DMS153 treated with DMSO at 0.1 percent for 48 hours (cell line): ENCODE data around the gene BMPR1A.
"Not testable (repeated sequence)": the region's sequence is repeated elsewhere in the genome, so short reads cannot be mapped to it uniquely, and the experiment has no call there.

Experiments
- DNase-seq: peaks from one replicate; lab custom pipeline; 2025; ENCODE audit not compliant: unreplicated experiment; lab: John Stamatoyannopoulos, UW

The BMPR1A gene

DNA sequence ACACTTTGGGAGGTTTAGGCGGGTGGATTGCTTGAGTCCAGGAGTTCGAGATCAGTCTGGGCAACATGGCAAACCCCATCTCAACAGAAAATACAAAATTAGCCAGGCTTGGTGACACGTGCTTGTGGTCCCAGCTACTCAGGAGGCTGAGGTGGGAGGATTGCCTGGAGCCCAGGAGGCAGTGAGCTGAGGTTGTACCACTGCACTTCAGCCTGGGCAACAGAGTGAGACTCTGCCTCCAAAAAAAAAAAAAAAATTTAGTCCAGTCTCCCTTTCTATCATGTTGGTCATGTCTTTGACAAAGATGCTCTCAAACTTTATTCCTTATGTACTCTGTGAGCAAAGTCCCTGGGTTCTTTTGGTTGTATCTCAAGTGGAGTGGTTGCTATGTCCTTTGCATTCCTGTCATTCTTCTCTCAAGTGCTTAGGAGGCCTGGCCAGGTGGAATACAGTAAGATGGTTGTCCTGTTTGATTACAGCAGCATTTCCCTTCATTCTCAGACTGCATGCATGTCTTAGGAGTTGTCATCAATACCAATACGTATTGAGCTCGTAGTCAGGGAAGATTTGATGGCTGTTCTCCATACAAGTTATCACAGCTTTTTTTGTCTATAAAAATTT lies 115.3 kb downstream of the BMPR1A start:
- no peak for DNase-seq

DNA sequence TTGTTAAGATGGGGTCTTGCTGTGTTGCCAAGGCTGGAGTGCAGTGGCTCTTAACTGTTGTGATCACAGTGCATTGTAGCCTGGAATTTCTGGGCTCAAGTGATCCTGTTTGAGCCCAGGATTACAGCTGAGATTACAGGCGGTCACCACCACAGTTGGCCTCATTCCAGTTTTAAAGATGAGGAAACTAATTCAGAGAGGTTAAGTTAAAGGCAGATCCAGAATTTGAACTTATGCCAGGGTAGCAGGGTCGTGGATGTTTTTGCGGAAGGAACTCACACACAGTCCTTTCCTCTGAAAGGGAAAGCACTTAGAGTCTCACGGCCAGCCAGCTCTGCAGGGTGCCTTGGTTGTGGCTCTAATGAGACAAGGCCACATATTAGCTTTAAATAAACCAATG lies 116.3 kb downstream of the BMPR1A start:
- no peak for DNase-seq

DNA sequence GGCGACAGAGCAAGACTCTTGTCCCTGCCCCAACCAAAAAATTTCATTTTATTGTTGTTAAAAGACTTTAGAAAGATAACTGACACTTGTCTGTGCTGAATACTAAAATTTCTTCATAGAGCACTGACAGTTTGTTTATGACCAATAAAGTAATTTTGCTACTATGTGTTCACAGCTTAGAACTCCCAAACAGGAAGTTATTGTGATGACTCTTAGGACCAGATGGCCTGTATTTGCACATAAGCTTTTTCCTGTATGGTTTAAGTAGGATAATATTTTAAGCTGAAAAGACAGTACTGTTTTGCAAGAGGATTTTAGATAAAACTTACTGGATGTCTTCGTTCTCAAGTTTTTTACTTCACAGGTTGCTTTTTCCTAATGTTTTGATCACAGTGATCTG lies 120.3 kb downstream of the BMPR1A start:
- no peak for DNase-seq

DNA sequence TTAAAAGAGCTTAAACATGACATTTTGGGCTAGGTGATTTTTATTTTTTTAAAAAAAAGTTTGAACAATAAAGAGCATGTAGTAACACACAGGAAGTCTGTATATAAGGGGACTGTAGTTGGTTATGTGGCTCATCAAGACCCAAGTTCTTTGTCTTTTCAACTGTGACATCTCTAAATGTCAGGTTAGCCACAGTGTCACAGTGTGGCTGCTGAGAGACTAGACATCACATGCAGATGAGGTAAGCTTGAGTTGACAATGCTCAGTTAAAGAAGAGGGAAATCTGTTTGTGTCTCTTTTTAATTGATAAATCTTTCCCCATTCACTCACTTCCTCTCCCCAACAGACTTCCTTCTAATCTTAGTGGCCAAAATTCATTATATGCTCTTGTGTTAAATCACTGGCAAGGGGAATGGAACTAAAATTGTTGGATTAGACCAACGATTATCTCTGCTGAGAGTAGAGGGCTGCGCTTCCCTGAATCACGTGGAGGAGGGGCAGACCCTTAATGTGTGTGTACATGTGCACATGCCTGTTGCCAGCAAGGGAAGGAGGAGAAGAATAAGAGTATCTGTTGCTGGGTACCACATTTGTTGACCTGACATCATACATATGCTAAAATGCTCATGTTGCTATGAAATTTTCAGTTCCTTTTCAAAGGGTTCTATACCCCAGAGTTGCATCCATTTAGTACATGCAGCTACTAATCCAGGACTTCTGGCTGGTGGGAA lies 122.7 kb downstream of the BMPR1A start:
- DNase-seq, result no peak

DNA sequence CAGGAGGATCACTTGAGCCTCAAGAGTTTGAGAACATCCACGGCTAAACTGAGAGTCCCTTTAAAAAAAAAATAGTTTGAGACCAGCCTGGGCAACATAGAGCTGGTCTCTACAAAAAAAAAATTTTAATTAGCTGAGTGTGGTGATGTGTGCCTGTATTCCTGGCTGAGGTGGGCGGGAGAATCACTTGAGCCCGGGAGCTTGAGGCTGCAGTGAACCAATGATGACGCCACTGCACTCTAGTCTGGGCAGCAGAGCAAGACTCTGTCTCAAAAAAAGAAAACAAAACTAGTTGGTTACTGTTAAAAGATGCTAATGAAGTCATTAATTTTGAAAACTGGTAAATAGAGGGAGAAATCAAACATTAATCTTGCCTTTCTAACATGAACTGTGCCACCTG lies 124.6 kb downstream of the BMPR1A start:
- DNase-seq, result no peak

DNA sequence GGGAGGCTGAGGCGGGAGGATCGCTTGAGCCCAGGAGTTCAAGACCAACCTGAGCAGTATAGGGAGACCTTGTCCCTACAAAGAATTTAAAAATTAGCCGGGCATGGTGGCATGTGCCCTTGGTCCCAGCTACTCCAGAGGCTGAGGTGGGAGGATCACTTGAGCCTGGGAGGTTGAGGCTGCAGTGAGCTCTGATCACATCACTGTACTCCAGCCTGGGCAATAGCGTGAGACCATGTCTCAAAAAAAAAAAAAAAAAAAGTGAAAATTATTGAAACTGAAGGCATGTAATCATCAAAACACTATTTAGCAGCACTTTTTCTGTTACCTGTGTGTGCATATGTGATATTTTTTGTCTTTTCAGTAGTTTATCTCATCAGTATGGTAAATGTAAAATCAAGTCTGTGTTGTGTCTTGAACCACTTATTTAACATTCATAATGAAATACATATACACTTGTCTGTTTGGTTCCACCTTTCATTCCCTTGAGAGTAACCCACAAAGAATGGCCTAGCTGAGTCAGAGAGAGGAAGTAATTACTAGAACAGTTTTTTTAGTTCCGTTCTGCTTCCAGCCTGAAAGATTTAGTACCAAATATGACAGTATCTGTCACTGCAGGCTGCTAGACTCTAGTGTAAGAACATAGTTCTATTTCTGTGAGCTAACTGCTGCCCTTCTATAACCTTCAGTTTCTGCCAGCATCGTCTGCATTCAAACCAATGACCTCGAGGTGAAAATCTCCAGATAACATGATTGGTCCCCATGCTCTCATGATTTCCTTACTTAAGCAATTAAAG lies 132.4 kb downstream of the BMPR1A start:
- DNase-seq, result no peak

DNA sequence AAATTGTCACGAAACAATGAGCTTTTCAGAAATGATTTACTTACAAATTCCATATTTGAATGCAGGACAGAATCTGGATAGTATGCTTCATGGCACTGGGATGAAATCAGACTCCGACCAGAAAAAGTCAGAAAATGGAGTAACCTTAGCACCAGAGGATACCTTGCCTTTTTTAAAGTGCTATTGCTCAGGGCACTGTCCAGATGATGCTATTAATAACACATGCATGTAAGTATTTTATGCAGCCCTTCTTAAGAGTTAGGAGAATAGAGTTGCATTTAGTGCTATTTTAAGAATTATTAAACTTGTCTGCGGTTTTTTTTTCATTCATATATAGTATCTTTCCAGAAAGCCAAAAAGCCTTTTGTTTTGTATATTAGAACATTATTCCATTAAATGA lies 133.6 kb downstream of the BMPR1A start:
- no peak for DNase-seq

DNA sequence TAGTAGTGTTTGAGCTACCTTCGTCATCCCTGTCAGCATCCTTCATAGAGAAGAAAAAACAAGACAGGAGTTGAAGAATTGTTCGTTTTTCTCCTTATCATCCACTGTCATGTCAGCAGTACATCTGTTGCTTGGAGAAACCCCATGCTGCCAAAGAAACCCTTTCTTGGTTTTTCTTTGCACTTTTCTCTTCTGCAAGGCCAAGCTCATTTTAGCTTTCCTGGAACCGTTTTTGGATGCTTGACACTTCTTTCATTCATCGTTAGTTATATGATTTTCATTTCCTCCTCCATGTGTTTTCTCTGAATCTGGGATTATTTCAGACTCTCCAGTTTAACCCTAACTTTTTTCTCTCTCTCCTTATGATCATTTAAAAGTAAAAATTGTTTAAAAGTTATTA lies 142.1 kb downstream of the BMPR1A start:
- no peak for DNase-seq

DNA sequence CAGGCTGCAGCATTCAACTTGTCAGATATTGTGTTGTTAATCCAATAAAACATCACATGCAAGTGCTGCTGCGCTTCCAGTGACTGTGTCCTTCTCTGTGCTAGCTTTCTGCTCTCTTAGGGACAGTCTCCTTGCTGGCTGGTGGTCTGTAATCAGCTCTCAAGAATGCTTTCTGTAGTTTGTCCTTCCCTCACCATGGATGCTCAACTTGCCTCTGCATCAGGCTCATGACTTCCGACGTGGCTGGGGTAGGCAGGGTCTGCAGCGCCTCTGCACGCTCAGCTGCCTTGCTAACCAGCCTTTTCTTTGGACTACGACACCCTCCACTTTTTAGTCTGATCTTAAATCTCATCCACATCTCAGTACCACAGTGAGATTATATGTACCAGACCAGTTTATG lies 142.7 kb downstream of the BMPR1A start:
- DNase-seq, result no peak

DNA sequence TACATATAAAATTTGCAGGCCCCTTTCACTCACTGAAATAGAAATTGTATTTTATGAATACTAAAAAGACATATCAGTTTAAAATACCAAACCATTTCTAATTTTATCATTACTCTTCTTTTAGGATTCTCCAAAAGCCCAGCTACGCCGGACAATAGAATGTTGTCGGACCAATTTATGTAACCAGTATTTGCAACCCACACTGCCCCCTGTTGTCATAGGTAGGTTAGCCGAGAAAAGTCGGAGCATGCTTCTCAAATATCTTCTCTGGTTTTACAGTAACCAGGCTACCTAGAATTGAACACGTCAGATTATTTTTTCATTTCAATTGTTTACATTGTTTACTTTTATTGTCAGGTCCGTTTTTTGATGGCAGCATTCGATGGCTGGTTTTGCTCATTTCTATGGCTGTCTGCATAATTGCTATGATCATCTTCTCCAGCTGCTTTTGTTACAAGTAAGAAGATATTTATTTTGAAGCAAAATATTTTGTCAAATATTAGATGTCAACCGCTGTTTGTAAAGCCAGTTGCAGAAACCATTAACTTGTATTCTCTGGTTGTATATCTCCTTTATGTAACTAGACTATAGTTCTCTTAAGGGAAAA lies 143.4 kb downstream of the BMPR1A start:
- peak; percentile 24 for DNase-seq

DNA sequence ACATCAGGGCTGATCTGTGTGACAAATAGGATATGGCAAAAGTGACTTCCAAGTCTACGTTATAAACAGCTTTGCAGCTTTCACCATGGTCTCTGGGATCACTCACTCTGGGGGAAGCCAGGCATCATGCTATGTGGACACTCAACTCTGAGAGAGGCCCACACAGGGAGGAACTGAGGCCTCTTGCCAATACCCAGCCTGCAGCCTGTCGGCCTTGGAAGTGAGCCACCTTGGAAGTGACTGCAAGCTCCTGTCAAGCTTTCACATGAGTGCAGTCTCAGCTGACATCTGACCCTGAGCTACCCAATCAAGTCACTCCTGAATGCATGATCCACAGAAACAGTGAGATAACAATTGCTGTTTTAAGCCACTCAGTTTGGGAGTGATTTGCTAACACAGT lies 144.5 kb downstream of the BMPR1A start:
- DNase-seq, result no peak

DNA sequence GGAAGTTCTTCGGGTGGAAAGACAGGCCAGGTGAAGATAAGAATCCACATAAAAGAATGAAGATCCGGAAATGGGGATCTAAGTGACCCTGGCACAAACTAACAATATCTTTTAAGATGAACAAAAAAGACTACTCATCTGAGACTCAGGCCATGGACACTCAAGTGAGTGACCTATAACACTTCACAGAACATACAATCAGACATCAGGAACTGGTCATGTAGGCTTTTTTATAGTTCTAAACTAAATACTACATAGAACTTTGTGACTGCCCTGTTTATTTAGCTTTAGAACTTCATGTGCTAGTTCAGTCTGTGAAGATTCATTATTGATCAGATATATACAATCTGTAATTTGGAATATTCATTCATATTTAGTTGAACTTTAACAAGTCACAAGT lies 148.2 kb downstream of the BMPR1A start:
- no peak for DNase-seq

DNA sequence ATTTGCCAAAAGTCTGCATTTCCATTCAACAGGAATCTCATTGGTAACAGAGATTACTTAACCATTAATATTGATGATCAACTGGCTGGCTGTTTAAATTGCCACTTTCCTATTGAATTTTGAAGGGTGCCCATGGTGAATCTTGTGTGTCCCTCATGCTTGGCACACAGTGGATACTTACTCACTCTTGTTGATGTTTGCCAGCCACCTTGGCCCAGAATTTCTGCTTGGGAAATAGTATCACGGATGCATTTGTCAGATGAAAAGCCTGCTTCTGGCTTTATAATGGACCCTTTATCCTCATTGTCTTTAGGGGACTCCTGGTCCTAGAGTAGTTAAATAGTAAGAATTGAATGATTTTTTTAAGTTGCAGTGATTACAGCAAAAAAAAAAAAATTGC lies 149.0 kb downstream of the BMPR1A start:
- no peak for DNase-seq

DNA sequence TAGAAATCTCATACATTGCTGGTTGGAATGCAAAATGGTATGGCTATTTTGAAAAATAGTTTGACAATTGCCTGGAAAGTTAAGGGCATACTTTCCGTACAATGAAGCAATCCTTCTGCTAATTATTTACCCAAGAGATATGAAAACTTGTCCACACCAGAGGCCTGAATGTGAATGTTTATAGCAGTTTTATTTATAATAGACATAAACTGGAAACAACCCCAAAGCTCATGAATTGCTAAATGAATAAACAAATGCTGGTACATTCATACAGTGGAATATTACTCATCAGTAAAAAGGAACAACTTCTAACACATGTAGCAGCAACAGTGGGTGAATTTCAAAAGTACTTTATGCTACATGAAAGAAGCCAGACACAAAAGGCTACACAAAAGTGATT lies 158.3 kb downstream of the BMPR1A start:
- no peak for DNase-seq

DNA sequence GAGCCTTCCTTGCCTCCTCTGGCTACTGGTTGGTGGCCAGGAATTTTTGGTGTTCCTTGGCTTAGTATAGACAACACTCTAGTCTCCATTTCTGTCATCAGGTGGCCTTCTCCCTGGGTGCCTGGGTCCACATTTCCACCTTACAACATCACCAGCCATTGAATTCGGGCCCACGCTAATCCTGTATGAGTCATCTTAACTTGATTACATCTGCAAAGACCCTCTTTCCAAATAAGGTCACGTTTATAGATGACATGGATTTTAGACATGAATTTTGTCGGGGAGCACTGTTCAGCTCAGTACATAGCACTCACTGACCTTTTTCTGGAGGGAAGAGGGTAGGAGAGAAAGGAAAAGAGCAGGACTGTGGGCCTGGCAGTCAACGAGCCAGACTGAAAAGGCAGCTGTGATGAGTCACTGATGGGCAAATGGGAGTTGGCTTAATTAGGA lies 161.6 kb downstream of the BMPR1A start:
- no peak for DNase-seq

DNA sequence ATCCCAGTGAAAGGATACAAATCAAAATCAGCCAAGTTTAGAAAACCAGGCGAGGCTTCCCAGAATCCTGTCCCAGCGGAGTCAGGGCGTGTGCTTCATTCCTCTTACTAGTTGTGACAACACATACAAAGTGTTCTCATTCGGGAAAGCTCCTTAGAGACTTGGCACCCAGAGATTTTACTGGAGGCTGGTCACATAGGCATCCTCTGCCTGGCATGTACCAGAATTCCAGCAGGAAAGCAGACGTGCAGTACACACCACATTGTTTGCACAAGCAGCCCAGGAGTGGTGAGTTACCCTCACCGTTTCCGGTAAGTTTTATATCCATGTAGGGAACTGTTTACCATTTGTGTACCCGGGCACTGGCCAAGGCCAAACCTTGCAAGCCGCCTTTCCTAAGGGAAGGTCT lies 166.1 kb downstream of the BMPR1A start:
- no peak for DNase-seq

DNA sequence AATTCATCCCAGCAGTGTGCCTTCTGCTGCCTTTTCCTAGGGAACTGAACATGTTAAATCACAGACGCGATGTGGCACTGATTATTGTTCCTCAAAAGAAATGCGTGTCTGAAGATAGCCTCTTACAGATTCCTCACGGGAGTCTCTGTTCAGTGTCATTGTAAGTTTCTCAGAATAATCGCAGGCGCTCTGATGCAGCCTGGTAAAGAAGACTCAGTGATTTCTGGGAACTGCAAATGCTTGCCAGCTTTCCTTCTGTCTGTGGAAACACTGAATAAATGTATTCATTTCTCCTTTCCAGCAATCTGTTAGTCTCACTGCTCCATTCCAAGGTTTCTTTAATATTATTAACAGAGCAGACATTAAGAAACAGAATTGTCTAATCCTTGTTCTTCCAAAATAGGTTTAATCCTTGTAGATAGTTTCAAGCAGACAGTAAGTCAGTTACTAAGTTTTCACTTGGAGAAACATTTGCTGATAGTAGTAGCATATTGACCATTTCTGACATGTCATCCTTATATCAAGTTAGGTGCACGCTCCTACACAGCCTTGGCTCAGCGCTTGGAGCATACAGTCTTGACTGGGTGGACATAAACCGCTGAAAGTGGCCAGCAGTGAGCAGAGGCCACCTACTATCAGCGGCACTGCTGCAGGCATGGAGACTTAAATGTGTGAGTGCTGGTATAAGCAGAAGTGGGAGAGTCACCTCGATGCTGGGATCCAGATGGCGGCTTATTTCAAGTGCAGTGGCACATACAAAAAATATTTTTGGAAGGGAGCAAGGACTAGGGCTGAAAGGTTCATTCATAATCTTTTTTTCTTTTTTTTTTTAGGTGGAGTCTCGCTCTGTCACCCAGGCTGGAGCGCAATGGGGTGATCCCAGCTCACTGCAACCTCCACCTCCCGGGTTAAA lies 173.3 kb downstream of the BMPR1A start:
- DNase-seq, result no peak

DNA sequence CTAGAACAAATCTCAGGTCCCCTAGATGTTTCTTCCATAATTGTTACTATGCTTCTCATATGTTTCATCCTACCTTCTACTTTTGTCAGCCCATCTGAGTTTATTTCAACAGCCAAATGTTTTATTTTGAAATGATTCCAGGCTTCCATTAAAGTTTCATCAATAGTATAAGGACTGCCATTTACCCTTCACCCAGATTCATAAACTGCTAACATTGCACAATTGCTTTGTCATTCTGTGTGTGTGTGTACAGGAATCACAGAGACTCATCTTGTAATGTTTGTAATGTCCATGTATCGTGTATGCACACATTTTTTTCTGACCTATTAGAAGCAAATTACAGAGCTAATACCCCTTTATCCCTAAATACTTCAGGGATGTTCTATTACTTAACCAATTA lies 175.5 kb downstream of the BMPR1A start:
- no peak for DNase-seq

DNA sequence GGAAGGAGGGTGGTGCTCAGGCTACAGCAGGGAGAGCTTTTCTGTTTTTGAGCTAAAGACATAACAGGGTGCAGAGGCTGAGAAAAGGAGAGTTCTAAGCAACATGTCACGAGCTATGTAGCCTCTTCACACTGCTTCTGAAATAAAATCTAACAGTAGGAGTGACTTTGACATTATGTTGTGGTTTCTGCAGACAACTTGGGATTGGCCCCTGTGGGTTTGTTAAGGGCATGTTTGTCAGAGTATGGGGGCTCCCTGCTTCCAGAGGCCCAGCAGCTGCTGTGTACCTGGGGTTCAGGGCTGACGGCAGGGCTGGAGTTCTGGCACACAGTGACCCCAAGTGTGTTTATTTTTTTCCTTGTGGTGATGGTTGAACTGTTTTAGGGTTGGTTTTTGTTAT lies 176.3 kb downstream of the BMPR1A start:
- DNase-seq, result no peak

DNA sequence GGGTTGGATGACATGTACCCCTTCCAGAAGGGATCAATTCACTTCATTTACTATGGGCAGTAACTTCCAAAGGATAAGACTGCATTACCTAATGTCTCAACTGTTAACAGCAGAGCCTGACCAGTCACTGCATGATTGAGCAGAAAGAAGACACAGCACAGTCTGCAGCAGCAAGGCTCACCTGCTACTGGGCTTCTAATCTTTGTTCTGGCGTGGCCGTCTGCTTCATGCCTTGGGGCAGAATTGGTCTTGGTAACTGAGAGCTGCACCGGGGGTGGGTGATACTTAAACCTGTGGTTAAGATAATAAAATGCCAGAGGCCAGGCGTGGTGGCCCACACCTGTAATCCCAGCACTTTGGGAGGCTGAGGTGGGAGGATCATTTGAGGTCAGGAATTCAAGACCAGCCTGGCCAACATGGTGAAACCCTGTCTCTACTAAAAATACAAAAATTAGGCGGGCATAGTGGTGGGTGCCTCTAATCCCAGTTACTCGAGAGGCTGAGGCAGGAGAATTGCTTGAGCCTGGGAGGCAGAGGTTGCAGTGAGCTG lies 177.8 kb downstream of the BMPR1A start:
- DNase-seq, result not testable (repeated sequence)
